GM15510 (cell line): ENCODE measurements around the gene AP3D1.

Source experiments
- POLR2A ChIP-seq: IDR thresholded peaks from 3 replicates; pipeline ENCODE4 v1.6.1; 2011; ENCODE audit warnings: borderline replicate concordance; ENCODE audit not compliant: insufficient read length; ENCODE audit errors: extremely low read depth

Gene AP3D1

GRCh38 chr19:2188708-2189385 is 37.5 kb upstream of the AP3D1 start:
- no peak for TF ChIP-seq POLR2A

GRCh38 chr19:2187159-2187558 is 35.8 kb upstream of the AP3D1 start:
- TF ChIP-seq POLR2A, result no peak

GRCh38 chr19:2186071-2186846 is 34.9 kb upstream of the AP3D1 start:
- TF ChIP-seq POLR2A, result no peak

- no peak for TF ChIP-seq POLR2A
Observed at GRCh38 chr19:2185734-2186070, 34.3 kb upstream of the AP3D1 start.

GRCh38 chr19:2184422-2184975 is 33.1 kb upstream of the AP3D1 start:
- no peak for TF ChIP-seq POLR2A

- TF ChIP-seq POLR2A, result no peak
Observed at GRCh38 chr19:2181633-2181997, 30.2 kb upstream of the AP3D1 start.

- no peak for TF ChIP-seq POLR2A
Observed at GRCh38 chr19:2180881-2181632, 29.7 kb upstream of the AP3D1 start.

- no peak for TF ChIP-seq POLR2A
Observed at GRCh38 chr19:2180114-2180513, 28.7 kb upstream of the AP3D1 start.

- TF ChIP-seq POLR2A, result no peak
Observed at GRCh38 chr19:2179095-2179494, 27.7 kb upstream of the AP3D1 start.

- TF ChIP-seq POLR2A, result no peak
Observed at GRCh38 chr19:2176337-2176994, 25.1 kb upstream of the AP3D1 start.

- no peak for TF ChIP-seq POLR2A
Observed at GRCh38 chr19:2175742-2176141, 24.4 kb upstream of the AP3D1 start.

GRCh38 chr19:2173767-2174577 is 22.6 kb upstream of the AP3D1 start:
- TF ChIP-seq POLR2A, result no peak

GRCh38 chr19:2173388-2173766 is 22.0 kb upstream of the AP3D1 start:
- no peak for TF ChIP-seq POLR2A
